Activated CD4-positive, alpha-beta T cell treated with anti-CD3 and anti-CD28 coated beads, Interleukin-2, amount 50 U/mL, for 16 hours (primary cell): ENCODE measurements around the gene ATXN10.
"Not testable (repeated sequence)": the region's sequence is repeated elsewhere in the genome, so short reads cannot be mapped to it uniquely, and the experiment has no call there.

Experiments used
- DNase-seq: peaks from one replicate; pipeline ENCODE4 v3.0.0-alpha.2; 2020

ATXN10 gene

DNA sequence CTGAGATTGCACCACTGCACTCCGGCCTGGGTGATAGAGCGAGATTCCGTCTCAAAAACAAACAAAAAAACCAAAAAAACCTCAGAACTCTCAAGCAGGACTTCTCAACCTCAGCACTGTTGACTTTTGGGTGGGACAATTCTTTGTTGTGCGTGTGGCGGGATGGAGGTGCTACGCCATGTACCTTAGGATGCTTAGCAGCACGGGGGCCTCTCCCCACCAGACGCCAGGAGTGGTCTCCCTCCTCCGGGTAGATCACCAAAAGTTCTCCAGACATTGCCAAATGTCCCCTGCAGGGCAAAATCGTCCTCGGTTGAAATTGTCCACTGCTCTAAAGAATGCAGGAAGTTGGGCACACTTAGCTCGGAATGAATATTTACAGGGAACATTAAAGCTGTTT, 26.9 kb upstream of the ATXN10 start:
- DNase-seq = no peak

DNA sequence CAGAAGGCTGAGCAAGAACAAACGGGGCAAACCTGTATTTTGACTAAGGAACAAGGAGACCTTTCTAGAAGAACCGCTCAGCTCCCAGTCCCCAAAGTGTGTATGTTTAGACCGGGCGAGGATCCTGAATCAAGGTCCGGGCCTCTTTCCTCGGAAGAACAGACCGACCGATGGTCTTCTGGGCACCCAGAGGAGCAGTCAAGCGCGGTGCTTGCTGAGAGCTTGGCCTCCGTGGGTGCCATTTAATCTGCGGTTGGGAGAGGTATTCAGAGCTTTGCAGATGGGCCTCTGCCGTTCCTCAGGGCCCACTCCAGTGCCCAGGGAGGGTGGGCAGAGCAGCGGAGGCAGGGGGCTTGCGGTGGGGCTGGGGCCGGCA, 26.5 kb upstream of the ATXN10 start:
- no peak for DNase-seq

DNA sequence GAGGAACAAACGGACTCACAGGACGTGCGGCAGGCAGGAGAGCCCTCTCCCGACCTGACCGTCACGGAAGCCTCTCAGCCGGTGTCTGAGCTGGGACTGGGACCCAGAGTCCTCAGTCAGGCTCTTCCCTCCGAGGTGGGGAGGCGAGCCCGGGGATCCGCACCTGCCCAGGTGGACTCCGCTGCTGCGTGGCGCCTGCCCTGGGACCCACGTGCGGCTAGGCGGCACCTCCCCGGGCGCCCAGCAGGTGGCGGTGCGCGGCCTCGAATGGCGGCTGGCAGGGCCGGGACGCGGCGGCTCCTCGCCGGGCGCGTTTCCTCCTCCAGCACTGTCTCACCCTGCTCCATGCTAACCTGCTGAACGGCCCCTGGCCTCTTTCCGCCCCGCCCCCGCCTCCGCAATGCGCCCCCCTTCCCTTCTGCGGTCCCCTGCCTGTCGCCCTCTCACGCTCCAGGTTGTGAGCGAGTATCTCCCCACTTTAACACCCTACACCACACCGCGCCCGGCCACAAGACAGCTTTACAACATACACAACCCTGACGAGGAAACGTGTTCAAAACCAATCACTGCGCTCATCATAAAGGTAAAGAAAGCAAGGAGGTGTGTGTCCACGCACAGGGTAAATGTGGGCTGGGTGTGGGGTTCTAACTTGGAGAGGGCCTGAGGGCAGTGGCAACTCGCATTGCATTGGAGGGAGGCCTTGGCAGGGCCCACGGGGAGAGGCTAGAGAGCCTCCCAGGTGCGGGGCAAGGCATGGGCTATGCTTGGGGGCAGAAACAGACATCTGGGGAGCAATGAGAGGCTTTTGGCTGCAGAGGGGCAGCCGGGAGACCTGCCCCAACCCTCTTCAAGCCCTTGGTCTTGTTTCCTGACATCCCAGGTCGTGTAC, 25.9 kb upstream of the ATXN10 start:
- peak; percentile 78 for DNase-seq

GRCh38 chr22:45647532-45648225, 24.0 kb upstream of the ATXN10 start:
- no peak for DNase-seq

- no peak for DNase-seq
Measured at GRCh38 chr22:45648301-45649117, 23.1 kb upstream of the ATXN10 start.

GRCh38 chr22:45649809-45650208, 21.8 kb upstream of the ATXN10 start:
- DNase-seq = no peak

DNA sequence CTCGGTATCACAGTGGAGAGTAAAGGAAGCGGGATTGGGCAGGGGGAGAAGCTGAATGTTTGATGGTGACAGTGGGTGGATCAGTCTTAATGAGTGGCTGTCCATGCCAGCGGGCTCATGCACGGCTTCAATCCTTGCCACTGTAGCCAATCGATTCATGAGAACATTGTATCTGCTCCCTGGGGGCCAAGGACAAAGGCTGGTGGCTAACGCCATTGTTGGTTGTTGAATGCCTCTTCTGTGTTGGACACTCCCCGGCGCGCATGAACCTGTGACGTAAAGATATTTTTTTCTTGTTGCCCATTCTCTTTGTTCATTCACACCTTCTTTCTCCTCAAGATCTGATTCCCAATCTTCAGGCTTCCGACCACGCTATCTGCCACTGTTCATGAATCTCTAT, 20.9 kb upstream of the ATXN10 start:
- DNase-seq = no peak

DNA sequence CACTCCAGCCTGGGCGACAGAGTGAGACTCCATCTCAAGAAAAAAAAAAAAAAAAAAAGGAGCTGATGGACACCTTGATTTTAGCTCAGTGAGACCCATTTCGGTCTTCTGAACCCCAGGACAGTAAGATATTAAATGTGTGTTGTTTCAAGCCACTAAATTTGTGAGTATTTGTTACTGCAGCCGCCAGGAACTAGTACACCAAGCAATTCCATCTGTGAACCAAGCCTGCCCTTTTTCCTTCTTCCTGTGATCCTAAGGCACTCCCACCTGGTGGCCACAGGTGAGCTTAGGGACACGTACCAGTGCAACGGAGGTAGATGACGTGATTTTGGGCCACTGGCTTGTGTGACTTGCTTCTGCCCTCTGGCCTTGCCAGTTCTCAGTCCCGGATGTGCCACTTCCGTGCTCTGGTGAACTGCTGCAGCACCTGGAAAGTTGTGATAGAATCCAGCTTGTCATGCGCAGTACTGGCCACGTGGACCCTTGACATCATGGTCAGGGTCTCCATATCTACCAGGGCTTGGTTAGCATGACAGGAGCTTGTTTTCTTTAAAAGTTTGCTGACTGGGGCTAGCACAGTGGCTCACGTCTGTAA, 19.6 kb upstream of the ATXN10 start:
- DNase-seq = no peak

GRCh38 chr22:45656577-45656976, 15.1 kb upstream of the ATXN10 start:
- no peak for DNase-seq

DNA sequence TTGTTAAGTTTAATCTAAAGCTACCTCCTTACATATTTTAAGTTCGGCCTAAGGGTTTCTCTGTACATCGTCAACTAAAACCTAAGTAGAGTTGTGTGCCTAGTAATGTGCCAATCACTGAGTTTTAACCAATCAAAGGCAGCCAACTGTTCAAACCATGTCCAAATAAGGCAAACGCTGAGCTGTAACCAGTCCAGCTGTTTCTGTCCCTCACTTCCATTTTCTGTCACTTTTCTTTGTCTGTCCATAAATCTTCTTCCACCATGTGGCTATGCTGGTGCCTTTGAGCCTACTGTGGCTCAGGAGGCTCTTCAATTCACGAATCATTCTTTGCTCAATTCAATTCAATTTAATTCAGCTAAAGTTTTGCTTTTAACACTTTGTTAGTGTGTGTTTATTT, 13.9 kb upstream of the ATXN10 start:
- no peak for DNase-seq

DNA sequence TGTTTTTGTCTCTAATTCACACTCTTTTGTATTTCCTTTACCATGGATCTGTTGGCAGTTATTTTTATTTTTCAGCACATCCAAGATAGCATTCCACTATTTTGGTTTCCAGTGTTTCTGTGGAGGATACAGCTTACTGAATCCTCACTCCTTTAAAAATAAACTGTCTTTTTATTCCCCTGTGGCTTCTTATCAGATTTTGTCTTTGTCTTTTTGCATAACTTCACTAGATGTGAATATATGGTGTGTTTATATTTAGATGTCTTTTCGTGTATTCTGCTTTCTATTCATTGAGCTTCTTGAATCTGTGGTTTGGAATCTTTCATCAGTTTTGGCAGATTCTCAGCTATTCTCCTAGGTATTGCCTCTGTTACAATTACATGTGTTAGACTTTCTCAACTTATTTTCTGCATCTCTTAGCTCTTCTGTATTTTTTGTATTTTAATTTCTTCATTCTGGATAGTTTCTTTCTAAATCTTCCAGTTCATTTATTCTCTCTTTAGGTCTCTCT, 7.4 kb upstream of the ATXN10 start:
- no peak for DNase-seq

DNA sequence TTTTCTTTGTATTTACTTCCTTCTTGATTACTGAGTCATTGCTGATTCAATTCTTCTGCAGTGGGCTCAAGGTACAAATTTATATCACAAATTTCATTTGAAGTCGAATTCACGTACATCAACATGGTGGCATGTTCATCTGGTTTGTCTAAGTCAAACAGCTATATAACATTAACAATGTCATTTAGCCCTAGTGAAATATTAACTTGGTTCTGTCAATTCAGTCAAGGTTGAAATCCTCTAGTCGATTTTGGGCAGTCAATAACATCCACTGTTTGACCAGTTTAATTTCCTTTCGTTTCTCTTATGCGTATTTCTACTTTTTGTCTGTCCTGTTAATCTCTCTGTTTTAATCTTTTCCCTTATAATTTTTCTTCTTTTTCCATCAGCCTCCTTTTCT, 4.1 kb upstream of the ATXN10 start:
- DNase-seq = no peak

- DNase-seq = not testable (repeated sequence)
Measured at GRCh38 chr22:45670363-45670762, 1.3 kb upstream of the ATXN10 start.

- DNase-seq = no peak
Measured at GRCh38 chr22:45670981-45671782, 452 bp upstream of the ATXN10 start.

- DNase-seq = no peak
Measured at GRCh38 chr22:45672564-45673481, 1.2 kb downstream of the ATXN10 start.

DNA sequence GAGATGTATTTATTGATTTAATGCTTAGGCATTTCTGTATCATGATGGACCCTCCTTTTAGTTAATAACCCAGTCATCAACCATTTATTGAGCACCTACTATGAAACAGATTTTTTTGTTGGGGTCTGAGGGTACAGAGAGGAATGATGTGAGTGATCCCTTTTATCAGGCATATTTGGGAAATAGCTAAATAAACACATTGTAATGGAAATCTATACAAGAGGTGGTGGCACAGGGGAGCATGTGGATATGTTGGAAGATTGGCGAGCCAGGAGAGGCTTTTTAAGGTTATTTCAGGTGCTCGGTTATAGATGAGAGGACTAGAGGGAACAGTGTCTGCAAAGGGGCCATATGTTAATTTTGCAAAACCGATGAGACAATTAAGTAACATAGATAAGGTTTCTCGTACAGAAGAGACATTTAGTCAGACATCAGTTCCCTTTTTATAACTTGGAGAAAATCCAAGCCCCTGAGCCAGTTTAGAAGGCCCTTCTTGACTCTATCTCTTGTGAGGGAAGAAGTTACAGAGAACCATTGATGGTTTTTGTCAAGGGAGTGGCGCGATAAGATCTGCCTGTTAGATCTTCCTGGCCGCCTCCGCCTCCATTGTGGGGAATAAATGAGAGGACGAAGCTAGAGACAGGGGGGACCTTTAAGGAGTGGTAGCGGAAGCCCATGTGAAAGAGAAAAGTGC, 2.0 kb downstream of the ATXN10 start:
- no peak for DNase-seq

DNA sequence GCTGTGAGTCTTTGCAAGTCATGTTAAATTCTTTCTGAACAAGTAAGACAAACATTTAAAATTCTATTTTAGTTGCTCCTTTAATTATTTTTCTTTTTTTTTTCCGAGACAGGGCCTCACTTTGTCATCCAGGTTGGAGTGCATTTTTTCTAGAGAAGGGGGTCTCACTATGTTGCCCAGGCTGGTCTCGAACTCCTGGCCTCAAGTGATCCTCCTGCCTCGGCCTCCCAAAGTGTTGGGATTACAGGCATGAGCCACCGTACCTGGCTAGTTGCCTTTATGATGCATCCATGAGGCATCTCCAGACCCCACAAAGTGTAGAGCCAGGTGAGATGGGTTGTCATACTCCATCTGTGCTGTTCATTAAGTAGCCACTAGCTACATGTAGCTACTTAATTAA, 4.4 kb downstream of the ATXN10 start:
- no peak for DNase-seq

- peak; percentile 15 for DNase-seq
Measured at GRCh38 chr22:45677063-45677462, 5.4 kb downstream of the ATXN10 start.

DNA sequence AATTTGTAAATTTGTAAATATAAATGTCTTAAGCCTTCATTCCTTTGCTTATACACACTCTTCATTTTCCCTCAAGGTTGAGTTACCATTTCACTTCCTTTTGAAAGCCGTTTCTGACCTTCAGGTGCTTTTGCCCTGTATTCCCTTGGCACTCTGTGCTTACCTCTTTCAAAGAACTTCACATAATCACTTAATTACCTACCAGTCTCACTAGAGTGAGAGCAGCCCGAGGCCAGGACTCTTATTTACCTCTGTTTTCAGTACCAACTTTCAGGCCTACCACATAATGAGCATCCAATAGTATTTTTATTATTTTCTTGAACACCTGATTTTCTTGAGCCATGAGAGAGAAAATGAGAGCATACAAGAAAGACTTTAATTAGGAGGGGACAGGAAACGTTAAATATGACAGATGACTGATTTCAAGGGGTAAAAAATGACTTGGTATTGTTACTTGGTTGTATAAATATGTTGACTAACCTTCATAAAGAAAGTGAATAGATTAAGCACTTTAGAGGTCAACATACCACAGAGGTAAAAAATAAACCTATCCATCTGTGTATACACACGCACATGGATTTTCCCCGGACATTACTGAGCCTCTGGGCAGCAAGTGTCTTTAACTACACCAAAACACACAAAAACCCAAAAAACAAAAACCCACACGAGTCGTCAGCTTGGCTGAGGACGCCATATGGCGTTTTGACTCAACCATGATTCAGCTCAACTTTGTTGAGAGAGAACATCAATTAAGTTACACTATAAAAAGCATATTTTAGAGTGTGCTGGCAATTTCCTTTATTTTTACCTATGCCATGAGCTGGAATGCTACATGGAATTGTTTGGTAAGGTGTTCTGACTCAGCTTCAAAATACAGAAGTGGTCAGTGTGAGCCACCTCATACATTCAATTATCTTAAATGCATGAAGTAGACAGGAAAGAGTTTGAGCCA, 7.6 kb downstream of the ATXN10 start:
- DNase-seq = peak; percentile 11
